Transverse colon (tissue), 4 donors: Measurements from ENCODE around the gene VAV2.

Experiments
- EP300 ChIP-seq: sonication (generic); formaldehyde crosslinking; IDR thresholded peaks from one replicate; pipeline ENCODE4 v1.6.1; 2017; ENCODE audit warnings: antibody characterized with exemption, low read depth
- POLR2A ChIP-seq: fragments of 450-650 bp; IDR thresholded peaks from one replicate; pipeline ENCODE4 v1.6.1; 2016; ENCODE audit warnings: antibody characterized with exemption, mild to moderate bottlenecking, moderate library complexity
- POLR2AphosphoS5 ChIP-seq, 3 donors: sonication (generic); formaldehyde crosslinking; IDR thresholded peaks; one replicate each; pipeline ENCODE4 v1.6.1; 2016; ENCODE audit warnings: antibody characterized with exemption in 3 of 3
- TF ChIP-seq, protein P1 (sequence below), 5 experiments: fragments of 200-600 bp in 3 of 5; fragments of 450-650 bp in 2 of 5; sonication (generic) in 3 of 5; IDR thresholded peaks; 1 replicate in 2 of 5; 2 replicates in 3 of 5; pipeline ENCODE4 v1.5.1; 2016 to 2017; ENCODE audit warnings: antibody characterized with exemption in 5 of 5, inconsistent platforms in 3 of 5, mild to moderate bottlenecking in 2 of 5, moderate library complexity in 1 of 5

DNA sequence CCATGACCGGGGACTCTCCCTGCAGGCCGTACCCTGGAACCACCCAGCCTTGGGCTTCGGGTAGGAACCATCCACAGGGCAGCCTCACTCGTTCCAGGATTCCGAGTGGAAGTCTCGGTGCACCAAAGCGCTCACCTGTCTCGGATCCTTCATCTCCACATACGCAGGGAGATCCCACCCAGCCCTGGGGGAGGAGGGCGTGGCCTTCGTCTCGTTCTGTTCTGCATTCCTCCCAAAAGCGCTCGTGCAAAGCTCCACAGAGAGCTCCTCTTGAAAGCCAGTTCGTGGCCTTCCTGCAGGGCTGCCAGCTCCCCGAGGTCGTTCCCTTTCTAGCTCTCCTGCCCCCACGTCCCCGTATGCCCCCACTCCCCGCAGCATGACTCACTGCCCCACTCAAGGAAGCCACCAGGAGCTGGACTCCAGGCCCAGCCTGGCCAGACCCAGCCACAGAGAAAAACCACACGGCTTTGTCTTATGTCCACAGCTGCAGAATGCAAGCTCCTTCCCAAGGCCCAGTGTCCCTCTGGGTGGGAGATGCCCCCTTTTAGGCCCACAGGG, 189.0 kb downstream of the VAV2 start:
- TF ChIP-seq, protein P1, sequence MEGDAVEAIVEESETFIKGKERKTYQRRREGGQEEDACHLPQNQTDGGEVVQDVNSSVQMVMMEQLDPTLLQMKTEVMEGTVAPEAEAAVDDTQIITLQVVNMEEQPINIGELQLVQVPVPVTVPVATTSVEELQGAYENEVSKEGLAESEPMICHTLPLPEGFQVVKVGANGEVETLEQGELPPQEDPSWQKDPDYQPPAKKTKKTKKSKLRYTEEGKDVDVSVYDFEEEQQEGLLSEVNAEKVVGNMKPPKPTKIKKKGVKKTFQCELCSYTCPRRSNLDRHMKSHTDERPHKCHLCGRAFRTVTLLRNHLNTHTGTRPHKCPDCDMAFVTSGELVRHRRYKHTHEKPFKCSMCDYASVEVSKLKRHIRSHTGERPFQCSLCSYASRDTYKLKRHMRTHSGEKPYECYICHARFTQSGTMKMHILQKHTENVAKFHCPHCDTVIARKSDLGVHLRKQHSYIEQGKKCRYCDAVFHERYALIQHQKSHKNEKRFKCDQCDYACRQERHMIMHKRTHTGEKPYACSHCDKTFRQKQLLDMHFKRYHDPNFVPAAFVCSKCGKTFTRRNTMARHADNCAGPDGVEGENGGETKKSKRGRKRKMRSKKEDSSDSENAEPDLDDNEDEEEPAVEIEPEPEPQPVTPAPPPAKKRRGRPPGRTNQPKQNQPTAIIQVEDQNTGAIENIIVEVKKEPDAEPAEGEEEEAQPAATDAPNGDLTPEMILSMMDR (IDR thresholded peaks at IDR 0.05) = no peak
- TF ChIP-seq EP300 (no peak), POLR2A (no peak), POLR2AphosphoS5 (IDR thresholded peaks at IDR 0.05) (no peak)
